Peyer's patch (tissue), 4 donors: Measurements from ENCODE around the gene PVR.

ENCODE experiments used
- POLR2A ChIP-seq, 2 donors: fragments of 450-650 bp; IDR thresholded peaks; one replicate each; pipeline ENCODE4 v1.5.1; 2017; ENCODE audit warnings: antibody characterized with exemption in 2 of 2, mild to moderate bottlenecking in 2 of 2, moderate library complexity in 2 of 2
- TF ChIP-seq, protein P1 (sequence below), 6 experiments: fragments of 450-650 bp in 4 of 6; fragments of 200-600 bp in 2 of 6; sonication (generic) in 1 of 6; IDR thresholded peaks; one replicate each; pipeline ENCODE4 v1.5.1; 2017 to 2019; ENCODE audit warnings: antibody characterized with exemption in 6 of 6, mild to moderate bottlenecking in 3 of 6, moderate library complexity in 1 of 6

DNA sequence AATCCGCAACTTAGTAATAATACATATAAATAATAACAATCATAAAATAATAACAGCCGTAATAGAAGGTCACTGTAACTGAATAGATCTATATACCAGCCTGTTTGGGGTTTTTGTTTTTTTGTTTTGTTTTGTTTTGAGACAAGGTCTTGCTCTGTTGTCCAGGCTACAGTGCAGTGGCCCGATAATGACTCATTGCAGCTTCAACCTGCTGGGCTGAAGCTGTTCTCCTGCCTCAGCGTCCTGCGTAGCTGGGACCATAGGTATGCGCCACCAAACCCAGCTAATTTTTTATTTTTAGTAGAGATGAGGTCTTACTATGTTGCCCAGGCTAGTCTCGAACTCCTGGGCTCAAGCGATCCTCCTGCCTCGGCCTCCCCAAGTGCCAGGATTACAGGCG, 29.4 kb upstream of the PVR start:
- TF ChIP-seq, protein P1, sequence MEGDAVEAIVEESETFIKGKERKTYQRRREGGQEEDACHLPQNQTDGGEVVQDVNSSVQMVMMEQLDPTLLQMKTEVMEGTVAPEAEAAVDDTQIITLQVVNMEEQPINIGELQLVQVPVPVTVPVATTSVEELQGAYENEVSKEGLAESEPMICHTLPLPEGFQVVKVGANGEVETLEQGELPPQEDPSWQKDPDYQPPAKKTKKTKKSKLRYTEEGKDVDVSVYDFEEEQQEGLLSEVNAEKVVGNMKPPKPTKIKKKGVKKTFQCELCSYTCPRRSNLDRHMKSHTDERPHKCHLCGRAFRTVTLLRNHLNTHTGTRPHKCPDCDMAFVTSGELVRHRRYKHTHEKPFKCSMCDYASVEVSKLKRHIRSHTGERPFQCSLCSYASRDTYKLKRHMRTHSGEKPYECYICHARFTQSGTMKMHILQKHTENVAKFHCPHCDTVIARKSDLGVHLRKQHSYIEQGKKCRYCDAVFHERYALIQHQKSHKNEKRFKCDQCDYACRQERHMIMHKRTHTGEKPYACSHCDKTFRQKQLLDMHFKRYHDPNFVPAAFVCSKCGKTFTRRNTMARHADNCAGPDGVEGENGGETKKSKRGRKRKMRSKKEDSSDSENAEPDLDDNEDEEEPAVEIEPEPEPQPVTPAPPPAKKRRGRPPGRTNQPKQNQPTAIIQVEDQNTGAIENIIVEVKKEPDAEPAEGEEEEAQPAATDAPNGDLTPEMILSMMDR (IDR thresholded peaks at IDR 0.05) = no peak
- TF ChIP-seq POLR2A (IDR thresholded peaks at IDR 0.05) = no peak
